ENCODE measurements around the gene LRRC31.

LRRC31 gene

GRCh38 chr3:169869484-169870220, at the start of gene LRRC31:
Gene LRRC31 (minus strand): TSS chr3:169869935. CDS start chr3:169869807, 128 bp downstream.
- no peak for DNase-seq (ENCODE audit: low read depth in 2 of 2)

GRCh38 chr3:169914321-169914720, 44.6 kb upstream of the LRRC31 start:
- DNase-seq (ENCODE audit: low read depth in 2 of 2) = no peak

- no peak for DNase-seq (ENCODE audit: low read depth in 2 of 2)
Observed at GRCh38 chr3:169913323-169913722, 43.6 kb upstream of the LRRC31 start.

GRCh38 chr3:169911272-169911671, 41.5 kb upstream of the LRRC31 start, which contains the start of gene SAMD7:
Gene SAMD7 (plus strand): TSS chr3:169911572. CDS start chr3:169919499, 7,927 bp downstream.
- DNase-seq (ENCODE audit: low read depth in 2 of 2) = no peak

GRCh38 chr3:169907944-169908343, 38.2 kb upstream of the LRRC31 start:
- no peak for DNase-seq (ENCODE audit: low read depth in 2 of 2)

- DNase-seq (ENCODE audit: low read depth in 2 of 2) = no peak
Observed at GRCh38 chr3:169907476-169907875, 37.7 kb upstream of the LRRC31 start.

- DNase-seq (ENCODE audit: low read depth in 2 of 2) = no peak
Observed at GRCh38 chr3:169905404-169905803, 35.7 kb upstream of the LRRC31 start.

GRCh38 chr3:169901453-169901852, 31.7 kb upstream of the LRRC31 start:
- DNase-seq (ENCODE audit: low read depth in 2 of 2) = no peak

- DNase-seq (ENCODE audit: low read depth in 2 of 2) = no peak
Observed at GRCh38 chr3:169897284-169897683, 27.5 kb upstream of the LRRC31 start.

GRCh38 chr3:169895072-169895471, 25.3 kb upstream of the LRRC31 start:
- no peak for DNase-seq (ENCODE audit: low read depth in 2 of 2)

- no peak for DNase-seq (ENCODE audit: low read depth in 2 of 2)
Observed at GRCh38 chr3:169894110-169894509, 24.4 kb upstream of the LRRC31 start.

- DNase-seq (ENCODE audit: low read depth in 2 of 2) = no peak
Observed at GRCh38 chr3:169891886-169892285, 22.2 kb upstream of the LRRC31 start.

GRCh38 chr3:169886671-169887070, 16.9 kb upstream of the LRRC31 start:
- DNase-seq (ENCODE audit: low read depth in 2 of 2) = no peak

- no peak for DNase-seq (ENCODE audit: low read depth in 2 of 2)
Observed at GRCh38 chr3:169880576-169881250, 11.0 kb upstream of the LRRC31 start.

GRCh38 chr3:169879845-169880575, 10.3 kb upstream of the LRRC31 start:
- DNase-seq (ENCODE audit: low read depth in 2 of 2) = no peak

- no peak for DNase-seq (ENCODE audit: low read depth in 2 of 2)
Observed at GRCh38 chr3:169879013-169879557, 9.3 kb upstream of the LRRC31 start.

- DNase-seq (ENCODE audit: low read depth in 2 of 2) = no peak
Observed at GRCh38 chr3:169871129-169871886, 1.6 kb upstream of the LRRC31 start.

GRCh38 chr3:169868369-169868768, 1.4 kb downstream of the LRRC31 start:
- DNase-seq (ENCODE audit: low read depth in 2 of 2) = no peak

- DNase-seq (ENCODE audit: low read depth in 2 of 2) = no peak
Observed at GRCh38 chr3:169867584-169868210, 2.0 kb downstream of the LRRC31 start.

GRCh38 chr3:169865176-169865767, 4.5 kb downstream of the LRRC31 start:
- DNase-seq (ENCODE audit: low read depth in 2 of 2) = no peak

GRCh38 chr3:169864270-169864669, 5.5 kb downstream of the LRRC31 start:
- no peak for DNase-seq (ENCODE audit: low read depth in 2 of 2)
